RWPE1 (cell line): Measurements from ENCODE around the gene ARHGEF28.
A peak's percentile ranks its signal among the peaks of the same experiment; 100 is the strongest.

Experiments
- CTCF ChIA-PET: fragments of 350-600 bp; sonication (Branson Sonifier 250); formaldehyde crosslinking; extraction: SDS; loops from one replicate; lab custom pipeline; 2021; lab: Yijun Ruan, JAX
- POLR2A ChIA-PET: fragments of 400-600 bp; formaldehyde crosslinking; extraction: SDS; loops from one replicate; lab custom pipeline; 2020; ENCODE audit warnings: antibody characterized with exemption; ENCODE audit not compliant: low non-redundant PET; lab: Yijun Ruan, JAX
- DNase-seq: peaks from one replicate; pipeline ENCODE4 v3.0.0; 2012; ENCODE audit warnings: low spot score
- H3K27ac ChIP-seq: fragments of 450-650 bp; 2 replicates; pipeline ENCODE4 v1.5.1; 2017
- CTCF ChIP-seq: fragments of 450-650 bp; conservative IDR thresholded peaks from 2 replicates; pipeline ENCODE4 v1.5.1; 2017; ENCODE audit warnings: low read depth, mild to moderate bottlenecking

ARHGEF28 gene

GRCh38 chr5:73812962-73813588 is 187.1 kb downstream of the ARHGEF28 start:
- TF ChIP-seq CTCF, result no peak
- H3K27ac ChIP-seq, result no peak overlapping the region
- CTCF ChIA-PET, result interaction anchor here (0.6 to 1.3 kb wide), 2 partner anchors 17 to 222 kb away, joined by 3 to 5 read pairs; no protein-coding TSS in a partner anchor
- DNase-seq, result peak; percentile 26
- POLR2A ChIA-PET, result no interaction called here

GRCh38 chr5:73814233-73814846 is 188.3 kb downstream of the ARHGEF28 start:
- TF ChIP-seq CTCF, result no peak
- CTCF ChIA-PET, result no interaction called here
- H3K27ac ChIP-seq, result no peak overlapping the region
- DNase-seq, result no peak
- POLR2A ChIA-PET, result no interaction called here

DNA sequence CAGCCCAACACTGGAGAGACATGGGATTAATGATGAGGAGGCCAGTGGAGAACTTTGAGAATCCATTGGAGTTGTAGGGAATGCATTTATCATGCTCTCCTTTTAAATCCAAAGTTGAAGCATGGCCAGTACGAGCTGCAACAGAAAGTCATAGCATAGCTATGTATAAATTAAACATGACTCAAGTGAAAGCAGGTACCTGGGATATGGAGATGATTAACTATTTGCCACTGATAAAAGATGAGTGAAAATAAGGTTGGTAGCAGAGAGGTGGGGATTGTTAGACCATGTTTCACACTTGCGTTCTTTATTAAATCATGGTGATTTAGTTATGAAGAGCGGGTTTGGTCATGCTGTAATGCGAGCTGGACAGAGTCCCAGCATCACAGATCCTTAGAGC is 189.6 kb downstream of the ARHGEF28 start:
- no peak for TF ChIP-seq CTCF
- peak; percentile 48 for DNase-seq
- ChIA-PET CTCF (interaction anchor here (0.6 to 1.0 kb wide), 3 partner anchors 29 to 1397 kb away, joined by 3 read pairs; no protein-coding TSS in a partner anchor), POLR2A (interaction anchor here (0.6 kb wide), 1 partner anchor 190 kb away, joined by 4 read pairs; no protein-coding TSS in a partner anchor)
- no peak overlapping the region for H3K27ac ChIP-seq

- H3K27ac ChIP-seq, result no peak overlapping the region
- ChIA-PET CTCF (interaction anchor here (0.6 kb wide), 1 partner anchor 1645 kb away, joined by 5 read pairs; no protein-coding TSS in a partner anchor), POLR2A (no interaction called here)
- no peak for DNase-seq
- TF ChIP-seq CTCF, result no peak
These were observed 190.8 kb downstream of the ARHGEF28 start for GRCh38 chr5:73816656-73817420.

DNA sequence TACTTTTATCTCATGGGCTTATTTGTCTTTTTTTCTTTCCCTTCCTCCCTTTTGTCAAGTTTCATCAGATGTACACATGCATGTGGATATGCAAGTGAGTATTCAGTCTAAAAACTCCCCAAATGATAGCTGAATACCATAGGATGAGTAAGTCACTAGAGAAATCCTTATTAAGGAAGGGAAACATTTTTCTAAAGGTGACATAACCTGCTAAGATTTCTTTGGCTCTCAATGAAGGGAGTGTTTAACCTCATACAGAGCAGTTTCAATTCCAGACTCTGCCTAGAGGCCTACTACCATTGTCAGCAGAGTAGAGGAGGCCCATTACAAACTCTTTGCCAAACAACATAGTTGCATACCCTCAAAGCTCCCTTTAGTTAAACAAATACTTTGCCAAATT is 192.4 kb downstream of the ARHGEF28 start:
- H3K27ac ChIP-seq, result no peak overlapping the region
- ChIA-PET CTCF (no interaction called here), POLR2A (no interaction called here)
- no peak for TF ChIP-seq CTCF
- DNase-seq, result no peak

DNA sequence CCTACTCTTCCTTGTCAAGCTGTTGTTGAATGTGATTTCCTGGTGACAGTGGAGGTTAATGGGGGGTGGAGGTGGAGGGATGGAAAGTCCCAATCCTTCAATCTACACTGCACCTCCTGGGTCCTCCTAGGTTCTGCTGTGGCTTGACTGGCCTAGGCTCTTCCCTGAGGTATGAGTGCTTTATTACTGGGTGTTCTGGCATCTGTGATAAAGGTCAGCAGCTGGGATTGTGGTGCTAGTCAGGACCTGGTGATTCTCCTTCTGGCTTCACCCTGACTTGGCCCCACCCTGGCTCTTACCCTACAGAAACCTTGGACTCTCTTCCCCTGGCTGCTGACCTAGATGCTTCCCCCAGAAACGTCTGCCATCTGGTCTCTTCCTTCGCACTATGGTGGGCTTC is 194.3 kb downstream of the ARHGEF28 start:
- POLR2A ChIA-PET, result no interaction called here
- CTCF ChIA-PET, result interaction anchor here (0.7 kb wide), 1 partner anchor 12 kb away, joined by 3 read pairs; no protein-coding TSS in a partner anchor
- no peak for DNase-seq
- no peak for TF ChIP-seq CTCF
- H3K27ac ChIP-seq, result no peak overlapping the region
